Neuronal stem cell (in vitro differentiated cells): ENCODE data around the gene TRIOBP.

ENCODE experiments used
- DNase-seq: peaks from one replicate; pipeline ENCODE4 v3.0.0-alpha.2; 2013; ENCODE audit warnings: low spot score
- H2AFZ ChIP-seq: one replicate; pipeline ENCODE4 v1.6.1; 2013; ENCODE audit warnings: mild to moderate bottlenecking, low read length, inconsistent platforms
- H2AK5ac ChIP-seq: 2 replicates; pipeline ENCODE4 v1.6.1; 2013; ENCODE audit warnings: low read depth, mild to moderate bottlenecking, inconsistent platforms, low read length, moderate library complexity, mixed read lengths
- H2BK120ac ChIP-seq: 2 replicates; pipeline ENCODE4 v1.6.1; 2013; ENCODE audit warnings: low read depth, mild to moderate bottlenecking, inconsistent platforms, low read length, moderate library complexity, mixed read lengths
- H2BK12ac ChIP-seq: one replicate; pipeline ENCODE4 v1.6.1; 2013; ENCODE audit warnings: low read length, inconsistent platforms
- H2BK15ac ChIP-seq: 2 replicates; pipeline ENCODE4 v1.6.1; 2013; ENCODE audit warnings: mild to moderate bottlenecking, low read length, inconsistent platforms, mixed read lengths
- H2BK5ac ChIP-seq: one replicate; pipeline ENCODE4 v1.6.1; 2013; ENCODE audit warnings: inconsistent platforms, mild to moderate bottlenecking, low read length, moderate library complexity
- H3K14ac ChIP-seq: one replicate; pipeline ENCODE4 v1.6.1; 2013; ENCODE audit warnings: low read length, inconsistent platforms
- H3K18ac ChIP-seq: 2 replicates; pipeline ENCODE4 v1.6.1; 2013; ENCODE audit warnings: low read length, inconsistent platforms
- H3K23ac ChIP-seq: 2 replicates; pipeline ENCODE4 v1.6.1; 2013; ENCODE audit warnings: low read depth, mild to moderate bottlenecking, mixed read lengths, low read length, inconsistent platforms; ENCODE audit not compliant: poor library complexity
- H3K27ac ChIP-seq: replicated peaks from 3 replicates; pipeline ENCODE4 v1.5.1; 2013; ENCODE audit warnings: low read length, inconsistent platforms
- H3K27me3 ChIP-seq, 3 experiments: 2 replicates each; pipeline ENCODE4 v1.6.1; 2013; ENCODE audit warnings: low read length in 3 of 3, mild to moderate bottlenecking in 2 of 3, inconsistent platforms in 1 of 3, low read depth in 1 of 3, mixed read lengths in 1 of 3, moderate library complexity in 1 of 3; ENCODE audit not compliant: control insufficient read depth in 3 of 3, insufficient read depth in 3 of 3
- H3K36me3 ChIP-seq, 2 donors: replicated peaks in 1 of 2; 2 replicates each; pipeline ENCODE4 v1.6.1; 2013; ENCODE audit warnings: low read length in 2 of 2; ENCODE audit not compliant: control insufficient read depth in 2 of 2, insufficient read depth in 2 of 2
- H3K4ac ChIP-seq: 2 replicates; pipeline ENCODE4 v1.6.1; 2013; ENCODE audit warnings: inconsistent platforms, mild to moderate bottlenecking, low read length, moderate library complexity
- H3K4me1 ChIP-seq, 2 donors: 1 replicate in 1 of 2; 2 replicates in 1 of 2; pipeline ENCODE4 v1.6.1; 2013; ENCODE audit warnings: low read length in 2 of 2, low read depth in 1 of 2; ENCODE audit not compliant: control insufficient read depth in 2 of 2, insufficient read depth in 1 of 2
- H3K4me2 ChIP-seq: one replicate; pipeline ENCODE4 v1.6.1; 2013; ENCODE audit warnings: mild to moderate bottlenecking, low read length, inconsistent platforms; ENCODE audit not compliant: insufficient read depth, poor library complexity, severe bottlenecking
- H3K4me3 ChIP-seq, 2 donors: 2 replicates each; pipeline ENCODE4 v1.5.1; 2013; ENCODE audit warnings: low read length in 2 of 2, mild to moderate bottlenecking in 2 of 2, inconsistent platforms in 1 of 2, moderate library complexity in 1 of 2
- H3K79me1 ChIP-seq: one replicate; pipeline ENCODE4 v1.6.1; 2013; ENCODE audit warnings: low read depth, mild to moderate bottlenecking, inconsistent platforms, low read length, moderate library complexity
- H3K9ac ChIP-seq: one replicate; pipeline ENCODE4 v1.6.1; 2013; ENCODE audit warnings: mild to moderate bottlenecking, low read depth, low read length, inconsistent platforms; ENCODE audit not compliant: poor library complexity
- H3K9me3 ChIP-seq, 2 donors: replicated peaks in 1 of 2; 2 replicates each; pipeline versions ENCODE3 to v1.6.1; 2013; ENCODE audit warnings: low read length in 2 of 2, mild to moderate bottlenecking in 2 of 2, inconsistent platforms in 1 of 2, low read depth in 1 of 2, mixed read lengths in 1 of 2, moderate library complexity in 1 of 2; ENCODE audit not compliant: control insufficient read depth in 2 of 2, insufficient read depth in 1 of 2
- H4K8ac ChIP-seq: one replicate; pipeline ENCODE4 v1.6.1; 2013; ENCODE audit warnings: low read depth, mild to moderate bottlenecking, inconsistent platforms, low read length, moderate library complexity
- H4K91ac ChIP-seq: one replicate; pipeline ENCODE4 v1.6.1; 2013; ENCODE audit warnings: low read length, low read depth, mild to moderate bottlenecking, inconsistent platforms; ENCODE audit not compliant: poor library complexity
- WGBS, 2 donors: extraction: QIAGEN DNeasy Blood & Tissue Kit; methylation state at CpG; one replicate each; pipeline ENCODE4 v1.1.7; 2013; ENCODE audit warnings: missing lambda C conversion rate in 2 of 2, mixed read lengths in 1 of 2; ENCODE audit not compliant: insufficient read length in 2 of 2, insufficient replicate concordance in 1 of 2; ENCODE audit errors: extremely low coverage in 2 of 2; 5-methylcytosine and 5-hydroxymethylcytosine counted together

The TRIOBP gene

GRCh38 chr22:37664249-37665101 lies 32.4 kb upstream of the TRIOBP start:
- Histone ChIP-seq H3K4ac (no peak overlapping the region), H3K4me3 (no peak overlapping the region), H4K91ac (no peak overlapping the region), H3K23ac (no peak overlapping the region), H3K27ac (no peak overlapping the region), H2BK5ac (peak overlapping the region; percentile 26), H4K8ac (no peak overlapping the region), H3K4me1 (peaks cover 6 to 15% of the 10 kb centered on the region in 2 donors), H3K9me3 (no peaks in the 10 kb centered on the region), H3K27me3 (no peaks in the 10 kb centered on the region), H3K14ac (no peak overlapping the region), H2AK5ac (no peak overlapping the region), H3K79me1 (peaks cover 18% of the 10 kb centered on the region), H2AFZ (no peak overlapping the region), H3K4me2 (no peak overlapping the region), H2BK15ac (no peak overlapping the region), H3K18ac (no peak overlapping the region), H3K9ac (no peak overlapping the region), H2BK120ac (no peak overlapping the region), H2BK12ac (no peak overlapping the region), H3K36me3 (peaks cover 20 to 62% of the 10 kb centered on the region in 2 donors)
- no CpG with 5 or more reads among the region's 16 CpGs for WGBS, 2 donors
- no peak for DNase-seq

GRCh38 chr22:37665487-37665886 lies 31.4 kb upstream of the TRIOBP start:
- Histone ChIP-seq H4K8ac (no peak overlapping the region), H3K4me3 (no peak overlapping the region), H2AFZ (no peak overlapping the region), H2BK5ac (peak overlapping the region; percentile 26), H3K36me3 (peaks cover 20 to 61% of the 10 kb centered on the region in 2 donors), H2AK5ac (peak overlapping the region; percentile 46), H3K9ac (no peak overlapping the region), H3K27me3 (no peaks in the 10 kb centered on the region), H2BK120ac (no peak overlapping the region), H3K4me2 (no peak overlapping the region), H3K4ac (no peak overlapping the region), H3K27ac (peak overlapping the region; percentile 12), H2BK15ac (no peak overlapping the region), H3K18ac (no peak overlapping the region), H2BK12ac (no peak overlapping the region), H3K9me3 (no peaks in the 10 kb centered on the region), H3K23ac (peak overlapping the region; percentile 55), H3K14ac (no peak overlapping the region), H4K91ac (no peak overlapping the region), H3K79me1 (peaks cover 15% of the 10 kb centered on the region), H3K4me1 (peaks cover 3 to 7% of the 10 kb centered on the region in 2 donors)
- WGBS, 2 donors, result no CpG with 5 or more reads among the region's 24 CpGs
- DNase-seq, result no peak

- peaks cover 16 to 38% of the 10 kb centered on the region in 2 donors for H3K36me3 ChIP-seq
- no peak overlapping the region for H2BK5ac ChIP-seq
- no peaks in the 10 kb centered on the region for H3K9me3 ChIP-seq
- H3K23ac ChIP-seq, result no peak overlapping the region
- no peak overlapping the region for H2AFZ ChIP-seq
- no peak overlapping the region for H3K9ac ChIP-seq
- H2AK5ac ChIP-seq, result no peak overlapping the region
- no peak overlapping the region for H2BK12ac ChIP-seq
- no peak overlapping the region for H3K27ac ChIP-seq
- H3K27me3 ChIP-seq, result no peaks in the 10 kb centered on the region
- H3K4me3 ChIP-seq, result no peak overlapping the region
- H2BK120ac ChIP-seq, result no peak overlapping the region
- no peak overlapping the region for H4K91ac ChIP-seq
- H3K4me1 ChIP-seq, result peaks cover 0 to 1% of the 10 kb centered on the region in 2 donors
- H3K14ac ChIP-seq, result no peak overlapping the region
- no peak overlapping the region for H4K8ac ChIP-seq
- WGBS, 2 donors, result no CpG with 5 or more reads among the region's 6 CpGs
- no peak overlapping the region for H3K18ac ChIP-seq
- no peak overlapping the region for H3K4me2 ChIP-seq
- H2BK15ac ChIP-seq, result no peak overlapping the region
- no peak overlapping the region for H3K4ac ChIP-seq
- DNase-seq, result no peak
- peaks cover 15% of the 10 kb centered on the region for H3K79me1 ChIP-seq
These were observed 27.3 kb upstream of the TRIOBP start for GRCh38 chr22:37669586-37669985.

- Histone ChIP-seq H3K4me2 (no peak overlapping the region), H4K8ac (no peak overlapping the region), H3K9me3 (no peaks in the 10 kb centered on the region), H3K23ac (no peak overlapping the region), H2BK15ac (no peak overlapping the region), H3K9ac (no peak overlapping the region), H4K91ac (no peak overlapping the region), H2AFZ (no peak overlapping the region), H2BK5ac (no peak overlapping the region), H3K27me3 (no peaks in the 10 kb centered on the region), H3K14ac (no peak overlapping the region), H2BK12ac (no peak overlapping the region), H3K27ac (no peak overlapping the region), H2AK5ac (peak overlapping the region; percentile 9), H3K36me3 (peaks cover 0 to 10% of the 10 kb centered on the region in 2 donors), H2BK120ac (no peak overlapping the region), H3K4me3 (no peak overlapping the region), H3K4me1 (peaks cover 10 to 12% of the 10 kb centered on the region in 2 donors), H3K4ac (no peak overlapping the region), H3K18ac (no peak overlapping the region), H3K79me1 (peaks cover 5% of the 10 kb centered on the region)
- WGBS, 2 donors, result no CpG with 5 or more reads among the region's 15 CpGs
- no peak for DNase-seq
These were observed 24.5 kb upstream of the TRIOBP start for GRCh38 chr22:37672206-37672919.
